ENCODE data around the gene BCL6.

GRCh38 chr3:187782006-187782405, 36.7 kb upstream of the BCL6 start:
- TF ChIP-seq EZH2phosphoT487 (IDR thresholded peaks at IDR 0.05; ENCODE audit: borderline replicate concordance, low read depth, low read length) (no peak), CTCF (conservative IDR thresholded peaks at IDR 0.05; ENCODE audit: low read length) (no peak)

Measured in OCI-LY7 (cell line).